GM10248 (cell line): Measurements from ENCODE around the gene GAS7.
"Not testable (repeated sequence)": the region's sequence is repeated elsewhere in the genome, so short reads cannot be mapped to it uniquely, and the experiment has no call there.

ENCODE experiments used
- CTCF ChIA-PET: fragments of 300-600 bp; sonication (Branson Sonifier 250); formaldehyde crosslinking; extraction: SDS; loops from one replicate; lab custom pipeline; 2021; ENCODE audit warnings: antibody characterized with exemption; lab: Yijun Ruan, JAX
- POLR2A ChIA-PET: fragments of 350-650 bp; sonication (Branson Sonifier 250); formaldehyde crosslinking; extraction: SDS; loops from one replicate; lab custom pipeline; 2020; ENCODE audit warnings: antibody characterized with exemption; lab: Yijun Ruan, JAX
- DNase-seq: peaks from one replicate; pipeline ENCODE4 v3.0.0; 2012; ENCODE audit errors: extremely low spot score
- CTCF ChIP-seq: IDR thresholded peaks from 2 replicates; pipeline ENCODE4 v1.5.1; 2012; ENCODE audit warnings: mild to moderate bottlenecking, low read depth; ENCODE audit errors: extremely low read depth, missing control alignments, control extremely low read depth

The GAS7 gene

GRCh38 chr17:10058921-10059683 is 139.3 kb downstream of the GAS7 start:
- ChIA-PET POLR2A (interaction anchor here (1.1 kb wide), 1 partner anchor 8 kb away, joined by 8 read pairs; no protein-coding TSS in a partner anchor), CTCF (interaction anchor here (1.2 to 1.6 kb wide), 3 partner anchors 8 to 168 kb away, joined by 3 to 4 read pairs (median 3); no protein-coding TSS in a partner anchor)
- TF ChIP-seq CTCF: no peak
- peak; percentile 52 for DNase-seq

- CTCF ChIA-PET, DNase-seq, POLR2A ChIA-PET: not testable (repeated sequence)
Measured at GRCh38 chr17:10057466-10057865, 140.9 kb downstream of the GAS7 start.

- ChIA-PET POLR2A (no interaction called here), CTCF (no interaction called here)
- TF ChIP-seq CTCF: no peak
- DNase-seq: no peak
Measured at GRCh38 chr17:10055262-10055975, 143.0 kb downstream of the GAS7 start.

GRCh38 chr17:10053782-10054540 is 144.4 kb downstream of the GAS7 start:
- ChIA-PET CTCF (no interaction called here), POLR2A (no interaction called here)
- no peak for DNase-seq
- TF ChIP-seq CTCF: no peak

- DNase-seq: no peak
- TF ChIP-seq CTCF: no peak
- POLR2A ChIA-PET: interaction anchor here (0.5 to 1.3 kb wide), 2 partner anchors 9 to 17 kb away, joined by 3 read pairs; no protein-coding TSS in a partner anchor
- CTCF ChIA-PET: interaction anchor here (0.6 to 2.5 kb wide), 11 partner anchors 7 to 65 kb away, joined by 3 to 8 read pairs (median 3); no protein-coding TSS in a partner anchor
Measured at GRCh38 chr17:10052106-10052813, 146.1 kb downstream of the GAS7 start.

- DNase-seq: no peak
- ChIA-PET CTCF (interaction anchor here (0.8 to 2.5 kb wide), 8 partner anchors 9 to 64 kb away, joined by 3 to 8 read pairs (median 4); no protein-coding TSS in a partner anchor), POLR2A (interaction anchor here (1.0 to 1.7 kb wide), 3 partner anchors 8 to 11 kb away, joined by 3 to 8 read pairs (median 3); no protein-coding TSS in a partner anchor)
- TF ChIP-seq CTCF: no peak
Measured at GRCh38 chr17:10051112-10051511, 147.3 kb downstream of the GAS7 start.
